Neural crest cell (in vitro differentiated cells): ENCODE results near the gene PUSL1. TPM values are rescaled to one million over a fixed set of nuclear protein-coding genes. Genes with fewer than 3 reads are reported as not detected.

Source experiments
- DNase-seq: peaks from one replicate; pipeline ENCODE4 v3.0.0; 2021; ENCODE audit warnings: low read depth, mixed read lengths, low spot score
- H3K27ac Mint-ChIP-seq: one replicate; pipeline ENCODE4 v1.8.0; 2021; ENCODE audit warnings: mild to moderate bottlenecking, mixed read lengths; ENCODE audit not compliant: unreplicated experiment
- H3K27me3 Mint-ChIP-seq: 2 replicates; pipeline ENCODE4 v1.8.0; 2021; ENCODE audit warnings: low read depth, mild to moderate bottlenecking, mixed read lengths
- H3K36me3 Mint-ChIP-seq: 2 replicates; pipeline ENCODE4 v1.8.0; 2021; ENCODE audit warnings: low read depth, mild to moderate bottlenecking, mixed read lengths
- H3K4me1 Mint-ChIP-seq: 2 replicates; pipeline ENCODE4 v1.8.0; 2021; ENCODE audit warnings: mixed read lengths
- H3K4me3 Mint-ChIP-seq: one replicate; pipeline ENCODE4 v1.8.0; 2021; ENCODE audit warnings: mild to moderate bottlenecking, mixed read lengths
- H3K9me3 Mint-ChIP-seq: 2 replicates; pipeline ENCODE4 v1.8.0; 2021; ENCODE audit warnings: mixed read lengths
- CTCF ChIP-seq: fragments of 200-600 bp; sonication (generic); conservative IDR thresholded peaks from 2 replicates; pipeline ENCODE4 v1.5.0; 2021; ENCODE audit warnings: antibody characterized with exemption, mild to moderate bottlenecking
- total RNA-seq: library from RNA; stranded (reverse); gene quantifications from 2 replicates; pipeline ENCODE4 v1.2.1, GENCODE V29; 2021

The PUSL1 gene
- total RNA-seq, 1 donor from 2014 or later, result 27.9 TPM

GRCh38 chr1:1294250-1294890 lies 14.0 kb upstream of the PUSL1 start:
- H3K4me1 Mint-ChIP-seq, result no peaks in the 10 kb centered on the region
- TF ChIP-seq CTCF, result no peak
- peaks cover 2% of the 10 kb centered on the region for H3K27me3 Mint-ChIP-seq
- DNase-seq, result no peak
- no peak overlapping the region for H3K4me3 Mint-ChIP-seq
- no peaks in the 10 kb centered on the region for H3K9me3 Mint-ChIP-seq
- H3K27ac Mint-ChIP-seq, result no peak overlapping the region
- no peaks in the 10 kb centered on the region for H3K36me3 Mint-ChIP-seq

- no peaks in the 10 kb centered on the region for H3K4me1 Mint-ChIP-seq
- no peaks in the 10 kb centered on the region for H3K36me3 Mint-ChIP-seq
- H3K4me3 Mint-ChIP-seq, result no peak overlapping the region
- no peak for DNase-seq
- no peak for TF ChIP-seq CTCF
- H3K27ac Mint-ChIP-seq, result no peak overlapping the region
- H3K27me3 Mint-ChIP-seq, result no peaks in the 10 kb centered on the region
- H3K9me3 Mint-ChIP-seq, result no peaks in the 10 kb centered on the region
Observed at GRCh38 chr1:1295154-1295923, 13.1 kb upstream of the PUSL1 start.

- no peaks in the 10 kb centered on the region for H3K36me3 Mint-ChIP-seq
- TF ChIP-seq CTCF, result no peak
Observed at GRCh38 chr1:1296070-1297061, 12.0 kb upstream of the PUSL1 start.

GRCh38 chr1:1297802-1298424 lies 10.5 kb upstream of the PUSL1 start:
- Mint-ChIP-seq H3K36me3 (no peaks in the 10 kb centered on the region), H3K9me3 (no peaks in the 10 kb centered on the region), H3K27me3 (no peaks in the 10 kb centered on the region), H3K4me3 (no peak overlapping the region), H3K27ac (no peak overlapping the region), H3K4me1 (no peaks in the 10 kb centered on the region)
- DNase-seq, result no peak
- no peak for TF ChIP-seq CTCF

More at GRCh38 chr1:1296070-1297061, 12.0 kb upstream of the PUSL1 start:
- Mint-ChIP-seq H3K27ac (no peak overlapping the region), H3K4me3 (no peak overlapping the region), H3K4me1 (no peaks in the 10 kb centered on the region), H3K9me3 (no peaks in the 10 kb centered on the region), H3K27me3 (no peaks in the 10 kb centered on the region)
- DNase-seq, result no peak
